Osteocyte (in vitro differentiated cells): ENCODE measurements around the gene SPTBN4. TPM values are rescaled to one million over a fixed set of nuclear protein-coding genes. Genes with fewer than 3 reads are reported as not detected.

Experiments
- DNase-seq: peaks from one replicate; pipeline ENCODE4 v3.0.0; 2021; ENCODE audit warnings: mixed read lengths; ENCODE audit not compliant: unreplicated experiment; ENCODE audit errors: extremely low spot score
- H3K27ac Mint-ChIP-seq: one replicate; pipeline ENCODE4 v1.8.0; 2021; ENCODE audit warnings: mild to moderate bottlenecking, mixed read lengths; ENCODE audit not compliant: unreplicated experiment
- H3K27me3 Mint-ChIP-seq: one replicate; pipeline ENCODE4 v1.8.0; 2021; ENCODE audit warnings: mixed read lengths; ENCODE audit not compliant: unreplicated experiment
- H3K36me3 Mint-ChIP-seq: one replicate; pipeline ENCODE4 v1.8.0; 2021; ENCODE audit warnings: mixed read lengths; ENCODE audit not compliant: unreplicated experiment
- H3K4me1 Mint-ChIP-seq: one replicate; pipeline ENCODE4 v1.8.0; 2021; ENCODE audit warnings: mixed read lengths; ENCODE audit not compliant: unreplicated experiment
- H3K4me3 Mint-ChIP-seq: one replicate; pipeline ENCODE4 v1.8.0; 2021; ENCODE audit warnings: mild to moderate bottlenecking, moderate library complexity, mixed read lengths; ENCODE audit not compliant: unreplicated experiment
- H3K9me3 Mint-ChIP-seq: one replicate; pipeline ENCODE4 v1.8.0; 2021; ENCODE audit warnings: mixed read lengths; ENCODE audit not compliant: unreplicated experiment
- CTCF ChIP-seq: fragments of 200-600 bp; sonication (generic); IDR thresholded peaks from 2 replicates; pipeline ENCODE4 v1.5.0; 2021; ENCODE audit warnings: antibody characterized with exemption, mild to moderate bottlenecking, moderate library complexity
- total RNA-seq: library from RNA; stranded (reverse); gene quantifications from 2 replicates; pipeline ENCODE4 v1.2.1, GENCODE V29; 2021

The SPTBN4 gene
- total RNA-seq, 1 donor from 2014 or later: 0.48 TPM

GRCh38 chr19:40576585-40577451 lies 110.0 kb downstream of the SPTBN4 start, which contains the start of gene SHKBP1:
SHKBP1 (plus strand) TSS chr19:40576873; CDS start chr19:40576900, 27 bp downstream.
- DNase-seq: peak; percentile 97
- Mint-ChIP-seq H3K36me3 (no peaks in the 10 kb centered on the region), H3K4me3 (peak within 1 kb of the TSS; percentile 83), H3K4me1 (peaks cover 7% of the 10 kb centered on the region), H3K27me3 (no peaks in the 10 kb centered on the region), H3K9me3 (no peaks in the 10 kb centered on the region), H3K27ac (peak within 1 kb of the TSS; percentile 67)
- TF ChIP-seq CTCF: no peak

GRCh38 chr19:40578442-40578908 lies 111.7 kb downstream of the SPTBN4 start:
- DNase-seq: no peak
- H3K36me3 Mint-ChIP-seq: peaks cover 6% of the 10 kb centered on the region
- no peak for TF ChIP-seq CTCF
- no peaks in the 10 kb centered on the region for H3K9me3 Mint-ChIP-seq
- H3K4me1 Mint-ChIP-seq: peaks cover 7% of the 10 kb centered on the region
- no peaks in the 10 kb centered on the region for H3K27me3 Mint-ChIP-seq
- no peak overlapping the region for H3K4me3 Mint-ChIP-seq
- H3K27ac Mint-ChIP-seq: peak overlapping the region; percentile 14

GRCh38 chr19:40580619-40581018 lies 113.8 kb downstream of the SPTBN4 start:
- no peak overlapping the region for H3K4me3 Mint-ChIP-seq
- peaks cover 8% of the 10 kb centered on the region for H3K4me1 Mint-ChIP-seq
- H3K27ac Mint-ChIP-seq: no peak overlapping the region
- H3K27me3 Mint-ChIP-seq: no peaks in the 10 kb centered on the region
- peaks cover 13% of the 10 kb centered on the region for H3K36me3 Mint-ChIP-seq
- no peak for TF ChIP-seq CTCF
- DNase-seq: no peak
- H3K9me3 Mint-ChIP-seq: no peaks in the 10 kb centered on the region

- TF ChIP-seq CTCF: no peak
- H3K4me3 Mint-ChIP-seq: no peak overlapping the region
- H3K27me3 Mint-ChIP-seq: no peaks in the 10 kb centered on the region
- H3K36me3 Mint-ChIP-seq: peaks cover 16% of the 10 kb centered on the region
- no peaks in the 10 kb centered on the region for H3K9me3 Mint-ChIP-seq
- DNase-seq: no peak
- peaks cover 14% of the 10 kb centered on the region for H3K4me1 Mint-ChIP-seq
- no peak overlapping the region for H3K27ac Mint-ChIP-seq
Observed at GRCh38 chr19:40581531-40581930, 114.7 kb downstream of the SPTBN4 start.

- peaks cover 21% of the 10 kb centered on the region for H3K36me3 Mint-ChIP-seq
- no peak for TF ChIP-seq CTCF
Observed at GRCh38 chr19:40582467-40582866, 115.7 kb downstream of the SPTBN4 start.

More at GRCh38 chr19:40582467-40582866, 115.7 kb downstream of the SPTBN4 start:
- H3K27ac Mint-ChIP-seq: no peak overlapping the region
- peaks cover 13% of the 10 kb centered on the region for H3K4me1 Mint-ChIP-seq
- H3K9me3 Mint-ChIP-seq: no peaks in the 10 kb centered on the region
- no peak for DNase-seq
- no peaks in the 10 kb centered on the region for H3K27me3 Mint-ChIP-seq
- H3K4me3 Mint-ChIP-seq: no peak overlapping the region
